ENCODE results near the gene REM2.

GRCh38 chr14:22892488-22892887, 9.5 kb downstream of the REM2 start:
- TF ChIP-seq CTCF (optimal IDR thresholded peaks at IDR 0.05 in 1 of 3, IDR thresholded peaks at IDR 0.05 in 1 of 3, conservative IDR thresholded peaks at IDR 0.05 in 1 of 3; ENCODE audit: extremely low read depth in 1 of 3, insufficient read depth in 2 of 3, low read length in 3 of 3) (no peak), EZH2 (IDR thresholded peaks at IDR 0.05; ENCODE audit: low read length) (no peak)
